K562 treated with DMSO at 1 percent for 12 hours (cell line): ENCODE measurements around the gene CLDN4. TPM values are rescaled to one million over a fixed set of nuclear protein-coding genes. Genes with fewer than 3 reads are reported as not detected.

Experiments
- total RNA-seq: library from RNA; unstranded; fragments of 300-600 nt; gene quantifications from 2 replicates; pipeline ENCODE4 v1.2.3, GENCODE V29; 2022; ENCODE audit not compliant: insufficient read depth

The CLDN4 gene, protein sequence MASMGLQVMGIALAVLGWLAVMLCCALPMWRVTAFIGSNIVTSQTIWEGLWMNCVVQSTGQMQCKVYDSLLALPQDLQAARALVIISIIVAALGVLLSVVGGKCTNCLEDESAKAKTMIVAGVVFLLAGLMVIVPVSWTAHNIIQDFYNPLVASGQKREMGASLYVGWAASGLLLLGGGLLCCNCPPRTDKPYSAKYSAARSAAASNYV
- total RNA-seq = 0.14 and 0.34 TPM in 2 replicates

GRCh38 chr7:73830681-73831583 lies at the start of gene CLDN4:
Gene CLDN4 (plus strand): TSS chr7:73830996. CDS start chr7:73831202, 206 bp downstream.

DNA sequence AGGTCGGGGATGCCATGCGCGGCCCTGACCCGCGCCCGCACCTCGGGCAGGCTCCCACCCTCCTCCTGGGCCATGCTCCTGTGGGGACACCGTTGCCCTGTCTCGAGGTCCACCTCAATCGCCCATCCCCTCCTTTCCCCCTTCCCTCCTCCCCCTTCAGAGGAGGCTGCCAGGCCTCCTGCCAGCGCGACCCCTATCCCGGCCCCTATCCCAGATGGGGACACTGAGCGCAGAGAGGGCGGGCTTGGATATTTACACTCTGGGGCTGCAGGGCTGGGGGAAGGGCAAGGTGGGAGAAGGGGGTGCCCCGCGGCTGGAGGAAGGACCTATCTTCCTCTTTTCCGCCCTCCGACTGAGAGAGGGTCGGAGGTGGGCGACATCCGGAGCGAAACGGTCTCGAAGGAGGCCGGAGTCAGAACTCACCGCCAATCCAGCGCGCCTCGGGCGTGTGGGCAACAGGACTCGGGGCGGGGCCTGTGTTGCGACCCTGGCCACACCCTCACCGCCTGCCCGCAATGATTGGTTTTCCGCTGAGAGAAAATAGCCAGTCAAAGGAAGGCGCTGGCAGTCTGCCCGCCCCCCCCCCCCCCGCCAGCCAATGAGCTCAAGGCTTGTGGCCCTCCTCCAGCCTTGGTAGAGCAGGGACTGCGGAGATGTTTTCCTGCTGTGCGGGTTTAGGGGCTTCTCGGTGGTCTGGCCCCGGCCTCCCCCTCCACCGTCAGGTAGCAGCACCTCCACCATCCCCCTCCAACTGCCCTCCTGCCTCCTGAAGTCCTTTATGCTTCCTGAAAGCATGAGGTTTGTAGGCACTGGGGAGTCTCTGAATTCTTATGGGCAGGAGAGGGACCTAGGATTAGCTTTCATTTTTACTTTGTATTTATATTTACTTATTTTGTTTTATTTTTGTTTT lies 11.5 kb downstream of the CLDN4 start, which contains the start of gene METTL27:
Gene METTL27 (minus strand): TSS at position 450 of the 910 bp plus-strand sequence. CDS start 376 bp downstream, at position 74.

DNA sequence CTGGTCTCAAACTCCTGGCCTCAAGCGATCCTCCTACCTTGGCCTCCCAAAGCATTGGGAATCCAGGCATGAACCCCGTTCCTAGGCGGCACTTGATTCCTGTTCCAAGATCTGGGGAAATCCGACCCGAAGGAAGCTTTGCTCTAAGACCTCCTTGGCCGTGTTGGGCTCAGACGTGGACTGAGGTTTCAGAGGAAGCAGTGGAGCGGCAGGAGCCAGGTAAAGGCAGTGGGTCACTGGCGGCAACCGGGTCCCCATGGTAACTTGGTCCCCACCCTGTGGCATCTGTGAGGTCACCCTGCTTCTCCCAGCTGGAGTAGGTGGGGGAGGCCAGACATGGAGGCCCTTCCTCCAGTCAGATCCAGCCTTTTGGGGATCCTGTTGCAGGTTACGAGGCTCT lies 30.1 kb downstream of the CLDN4 start, which contains the start of gene TMEM270:
Gene TMEM270 (plus strand): TSS at position 301 of the 400 bp plus-strand sequence. CDS start 36 bp downstream, at position 337.

Other genes starting within 250 kb of the CLDN4 start
- gene MLXIPL, start 206.5 kb upstream of the CLDN4 start, total RNA-seq = 12.2 and 28.9 TPM in 2 replicates
- gene VPS37D, start 163.2 kb upstream of the CLDN4 start, total RNA-seq = 2.9 and 4.6 TPM in 2 replicates
- 4.2 and 6.4 TPM in 2 replicates for gene DNAJC30, start 147.5 kb upstream of the CLDN4 start, total RNA-seq
- 129 and 139 TPM in 2 replicates for gene BUD23, start 147.4 kb upstream of the CLDN4 start, total RNA-seq
- 10.1 and 15.4 TPM in 2 replicates for gene STX1A, start 111.3 kb upstream of the CLDN4 start, total RNA-seq
- 16.4 and 16.9 TPM in 2 replicates for gene ABHD11, start 92.2 kb upstream of the CLDN4 start, total RNA-seq
- gene CLDN3, start 60.7 kb upstream of the CLDN4 start, total RNA-seq = not detected in 2 replicates
- gene METTL27, start 11.5 kb downstream of the CLDN4 start, total RNA-seq = not detected in 2 replicates
- not detected in 2 replicates for gene TMEM270, start 30.2 kb downstream of the CLDN4 start, total RNA-seq
- gene ELN, start 197.2 kb downstream of the CLDN4 start, total RNA-seq = not detected in 2 replicates